ENCODE data around the gene WNT6. TPM values are rescaled to one million over a fixed set of nuclear protein-coding genes. Genes with fewer than 3 reads are reported as not detected.

WNT6 gene
- total and polyA plus RNA-seq, 12 donors: 0.06 to 2.2 (median 0.67) TPM; not detected in 2

DNA sequence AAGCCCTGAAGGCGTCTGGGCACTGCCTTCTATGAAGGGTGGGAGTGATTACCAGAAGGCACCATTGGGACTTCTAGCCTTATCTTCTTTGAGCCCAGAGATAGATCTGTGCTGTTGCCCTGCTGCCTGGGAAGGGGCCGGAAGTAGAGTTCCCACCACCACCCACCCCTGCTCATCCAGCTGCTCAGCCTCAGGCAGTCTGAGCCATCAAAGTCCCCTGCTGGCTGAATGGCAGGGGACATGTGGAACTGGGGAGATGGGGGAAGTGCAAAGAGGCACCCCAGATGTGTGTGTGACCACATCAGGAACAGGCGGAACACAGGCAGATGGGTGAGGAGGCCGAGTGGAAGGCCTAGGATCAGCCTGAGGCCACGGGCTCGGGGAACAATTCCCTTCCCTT lies 17.7 kb downstream of the WNT6 start:
- TF ChIP-seq, protein P1, sequence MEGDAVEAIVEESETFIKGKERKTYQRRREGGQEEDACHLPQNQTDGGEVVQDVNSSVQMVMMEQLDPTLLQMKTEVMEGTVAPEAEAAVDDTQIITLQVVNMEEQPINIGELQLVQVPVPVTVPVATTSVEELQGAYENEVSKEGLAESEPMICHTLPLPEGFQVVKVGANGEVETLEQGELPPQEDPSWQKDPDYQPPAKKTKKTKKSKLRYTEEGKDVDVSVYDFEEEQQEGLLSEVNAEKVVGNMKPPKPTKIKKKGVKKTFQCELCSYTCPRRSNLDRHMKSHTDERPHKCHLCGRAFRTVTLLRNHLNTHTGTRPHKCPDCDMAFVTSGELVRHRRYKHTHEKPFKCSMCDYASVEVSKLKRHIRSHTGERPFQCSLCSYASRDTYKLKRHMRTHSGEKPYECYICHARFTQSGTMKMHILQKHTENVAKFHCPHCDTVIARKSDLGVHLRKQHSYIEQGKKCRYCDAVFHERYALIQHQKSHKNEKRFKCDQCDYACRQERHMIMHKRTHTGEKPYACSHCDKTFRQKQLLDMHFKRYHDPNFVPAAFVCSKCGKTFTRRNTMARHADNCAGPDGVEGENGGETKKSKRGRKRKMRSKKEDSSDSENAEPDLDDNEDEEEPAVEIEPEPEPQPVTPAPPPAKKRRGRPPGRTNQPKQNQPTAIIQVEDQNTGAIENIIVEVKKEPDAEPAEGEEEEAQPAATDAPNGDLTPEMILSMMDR (IDR thresholded peaks at IDR 0.05): no peak
- TF ChIP-seq POLR2A (IDR thresholded peaks at IDR 0.05): no peak
- H3K4me1 ChIP-seq (replicated peaks in 1 of 2): peaks cover 7 to 14% of the 10 kb centered on the region in 2 donors
- H3K27ac ChIP-seq: no peak overlapping the region
- H3K4me3 ChIP-seq: no peak overlapping the region
- WGBS, 4 donors: 51 to 72% (median 59%) methylated on average over 5 to 6 of the region's 6 CpGs
- H3K27me3 ChIP-seq: peaks cover 66% of the 10 kb centered on the region
- H3K9me3 ChIP-seq (replicated peaks in 1 of 3): no peaks in the 10 kb centered on the region
- no peaks in the 10 kb centered on the region for H3K36me3 ChIP-seq (replicated peaks in 1 of 2)
- intact Hi-C loops (cut with DNase I): no loop called here
- no peak for DNase-seq

DNA sequence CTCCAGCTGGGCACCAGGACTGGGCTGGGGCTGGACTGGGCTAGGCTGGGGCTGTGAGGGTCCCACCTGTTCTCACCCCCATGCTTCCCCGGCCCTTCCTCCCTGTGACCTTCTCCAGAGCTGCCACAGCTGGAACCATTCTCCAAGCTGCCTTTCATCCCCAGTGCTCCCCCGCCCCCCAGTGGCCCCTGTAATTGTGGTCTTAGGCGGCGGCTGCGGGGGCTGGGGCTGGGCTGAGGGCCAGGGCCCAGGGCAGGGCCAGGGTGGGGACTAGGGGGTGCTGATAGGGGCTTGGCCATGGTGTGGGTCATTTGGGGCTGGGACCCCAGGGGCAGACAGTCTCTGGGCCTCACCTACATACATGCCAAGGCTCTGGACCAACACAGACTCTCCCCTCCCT lies 18.3 kb downstream of the WNT6 start:
- intact Hi-C loops (cut with DNase I): no loop called here
- H3K36me3 ChIP-seq (replicated peaks in 1 of 2): no peaks in the 10 kb centered on the region

DNA sequence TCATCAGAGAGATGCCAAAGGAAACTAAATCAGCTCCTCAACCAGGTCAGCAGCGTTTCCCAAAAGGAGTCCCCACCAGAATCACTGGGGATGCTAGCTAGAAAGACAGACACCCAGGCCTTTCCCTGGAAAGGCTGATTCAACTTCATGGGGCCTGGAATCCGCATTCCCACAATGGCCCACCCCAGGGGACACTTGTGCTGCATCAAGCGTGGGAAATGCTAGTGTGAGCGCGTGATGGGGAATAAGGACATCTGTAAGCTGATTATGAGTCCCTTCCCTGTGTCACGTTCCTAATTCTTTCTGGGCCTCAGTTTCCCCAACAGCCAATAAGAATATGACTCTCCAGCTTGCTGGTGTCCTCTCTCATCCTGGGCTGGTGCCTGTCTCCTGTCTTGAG lies 18.9 kb downstream of the WNT6 start:
- no peaks in the 10 kb centered on the region for H3K9me3 ChIP-seq (replicated peaks in 1 of 3)
- 54 to 71% (median 60%) methylated on average over 6 of the region's 6 CpGs for WGBS, 4 donors
- H3K4me1 ChIP-seq (replicated peaks in 1 of 2): peaks cover 8 to 13% of the 10 kb centered on the region in 2 donors
- no peaks in the 10 kb centered on the region for H3K36me3 ChIP-seq (replicated peaks in 1 of 2)
- DNase-seq: no peak
- H3K27ac ChIP-seq: no peak overlapping the region
- intact Hi-C loops (cut with DNase I): no loop called here
- no peak overlapping the region for H3K4me3 ChIP-seq
- TF ChIP-seq POLR2A (IDR thresholded peaks at IDR 0.05): no peak
- peaks cover 66% of the 10 kb centered on the region for H3K27me3 ChIP-seq

More for the DNA sequence above, 18.3 kb downstream of the WNT6 start:
- Histone ChIP-seq H3K4me3 (no peak overlapping the region), H3K4me1 (replicated peaks in 1 of 2) (peaks cover 7 to 14% of the 10 kb centered on the region in 2 donors), H3K27me3 (peaks cover 67% of the 10 kb centered on the region), H3K27ac (no peak overlapping the region), H3K9me3 (replicated peaks in 1 of 3) (no peaks in the 10 kb centered on the region)
- TF ChIP-seq, protein P1 (IDR thresholded peaks at IDR 0.05): no peak
- no peak for TF ChIP-seq POLR2A (IDR thresholded peaks at IDR 0.05)
- WGBS, 4 donors: 33 to 52% (median 42%) methylated on average over 1 to 5 of the region's 5 CpGs
- no peak for DNase-seq

DNA sequence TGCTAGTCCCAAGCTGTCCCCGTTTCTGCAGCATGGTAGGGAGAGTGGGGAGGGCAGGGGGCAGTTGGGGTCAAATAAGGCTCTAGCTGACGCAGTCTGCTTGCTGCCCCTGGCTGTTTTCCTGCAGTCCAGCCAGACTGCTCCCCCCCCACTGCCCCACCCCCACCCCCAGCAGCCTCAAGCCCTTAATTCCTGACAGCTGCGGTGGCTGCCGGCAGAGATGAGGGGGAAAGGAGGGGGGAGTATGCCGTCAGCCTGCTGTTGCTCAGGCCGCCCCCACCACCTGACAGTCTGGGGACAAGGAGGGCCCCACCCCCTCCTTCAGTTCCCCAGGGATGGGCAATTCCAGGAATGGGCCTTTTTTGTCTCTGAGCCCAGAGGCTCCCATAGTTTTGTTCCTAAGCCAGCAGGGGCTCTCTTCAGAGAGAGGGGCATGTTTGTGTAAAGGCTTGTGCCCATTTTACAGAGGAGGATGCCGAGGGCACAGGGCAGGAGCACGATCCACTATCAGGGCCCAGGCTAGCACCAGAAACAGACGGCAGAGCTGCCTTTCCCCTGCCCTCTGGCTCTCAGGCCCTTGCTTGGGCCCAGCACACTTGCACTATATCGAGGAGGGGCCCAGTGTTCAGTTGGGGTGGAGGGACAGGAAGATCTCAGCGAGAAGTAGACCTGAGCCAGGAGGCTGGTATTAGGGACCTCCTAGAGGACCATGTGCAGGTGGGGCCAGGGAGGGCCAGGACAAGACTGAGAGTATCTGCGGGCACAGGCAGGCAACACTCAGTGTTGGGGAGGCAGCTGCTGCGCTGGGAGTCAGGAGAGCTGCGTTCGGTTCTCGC lies 19.5 kb downstream of the WNT6 start:
- intact Hi-C loops (cut with DNase I): no loop called here
- TF ChIP-seq, protein P1 (IDR thresholded peaks at IDR 0.05): no peak
- TF ChIP-seq POLR2A (IDR thresholded peaks at IDR 0.05): no peak
- peaks cover 12 to 15% of the 10 kb centered on the region in 2 donors for H3K4me1 ChIP-seq (replicated peaks in 1 of 2)
- no peaks in the 10 kb centered on the region for H3K36me3 ChIP-seq (replicated peaks in 1 of 2)
- H3K9me3 ChIP-seq (replicated peaks in 1 of 3): no peaks in the 10 kb centered on the region
- H3K27ac ChIP-seq: no peak overlapping the region
- H3K27me3 ChIP-seq: peaks cover 59% of the 10 kb centered on the region
- 46 to 49% (median 48%) methylated on average over 11 to 16 of the region's 16 CpGs for WGBS, 4 donors
- DNase-seq: no peak
- H3K4me3 ChIP-seq: no peak overlapping the region

DNA sequence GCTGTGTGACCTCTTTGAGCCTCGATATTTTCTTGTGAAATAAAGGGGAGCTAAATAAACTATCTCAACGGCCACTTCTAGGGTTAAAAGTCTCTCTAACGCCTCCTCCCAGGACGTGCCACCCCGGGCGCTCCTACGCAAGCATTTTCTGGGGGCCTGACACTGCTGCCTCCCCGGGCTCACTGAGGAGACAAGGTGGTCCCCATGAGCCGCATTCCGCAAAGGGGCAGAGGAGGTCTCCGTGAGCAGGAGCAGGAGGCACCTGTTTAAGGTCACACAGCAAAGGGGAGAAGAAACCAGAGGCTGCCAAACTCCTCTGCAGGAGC lies 20.1 kb downstream of the WNT6 start:
- TF ChIP-seq POLR2A (IDR thresholded peaks at IDR 0.05): no peak
- TF ChIP-seq, protein P1 (IDR thresholded peaks at IDR 0.05): no peak
- WGBS, 4 donors: 13 to 29% (median 21%) methylated on average over 11 of the region's 11 CpGs
- Histone ChIP-seq H3K9me3 (replicated peaks in 1 of 3) (no peaks in the 10 kb centered on the region), H3K4me1 (replicated peaks in 1 of 2) (peaks cover 12 to 15% of the 10 kb centered on the region in 2 donors), H3K27ac (no peak overlapping the region), H3K4me3 (no peak overlapping the region), H3K36me3 (replicated peaks in 1 of 2) (no peaks in the 10 kb centered on the region), H3K27me3 (peaks cover 53% of the 10 kb centered on the region)
- DNase-seq: no peak
- intact Hi-C loops (cut with DNase I): no loop called here
